A673 (cell line): ENCODE data around the gene ATP10A.

Source experiments
- CTCF ChIP-seq: fragments of 300-800, 200-600 bp; sonication (generic); conservative IDR thresholded peaks from 2 replicates; pipeline ENCODE4 v1.5.1; 2017; ENCODE audit warnings: low read depth, mild to moderate bottlenecking, antibody characterized with exemption, low read length, moderate library complexity, mixed read lengths
- EZH2 ChIP-seq: fragments of 200-600 bp; sonication (generic); IDR thresholded peaks from 2 replicates; pipeline ENCODE4 v1.6.1; 2017; ENCODE audit warnings: borderline replicate concordance, low read depth, mild to moderate bottlenecking, mixed read lengths, antibody characterized with exemption, low read length; ENCODE audit not compliant: poor library complexity, severe bottlenecking

- TF ChIP-seq CTCF (no peak), EZH2 (no peak)
Measured at GRCh38 chr15:25795061-25795460, 68.1 kb downstream of the ATP10A start.
